H1 (cell line): ENCODE data around the gene RGS17. TPM values are rescaled to one million over a fixed set of nuclear protein-coding genes. Genes with fewer than 3 reads are reported as not detected.

Source experiments
- CTCF ChIA-PET: fragments of 300-600 bp; sonication (Branson Sonifier 250); formaldehyde crosslinking; loops from one replicate; lab custom pipeline; 2021; ENCODE audit not compliant: partially characterized antibody; lab: Charles Lee
- POLR2A ChIA-PET: fragments of 300-600 bp; sonication (Branson Sonifier 250); formaldehyde crosslinking; loops from one replicate; lab custom pipeline; 2021; ENCODE audit warnings: inconsistent platforms; ENCODE audit not compliant: partially characterized antibody; lab: Charles Lee
- DNase-seq, 2 experiments: peaks; one replicate each; pipeline versions ENCODE4 v3.0.0 to v3.0.0-alpha.2; 2010 to 2022; ENCODE audit warnings: low spot score in 2 of 2, low read depth in 1 of 2, mixed read lengths in 1 of 2
- FAIRE-seq: peaks from 2 replicates; lab custom pipeline; 2011; peaks lifted over from hg19 to GRCh38; lab: Jason Lieb, UNC
- H2AFZ ChIP-seq: 2 replicates; pipeline ENCODE4 v1.8.1; 2012; ENCODE audit warnings: low read length, inconsistent platforms
- H2AK5ac ChIP-seq: 2 replicates; pipeline ENCODE4 v1.6.1; 2013; ENCODE audit warnings: low read depth, low read length
- H2BK120ac ChIP-seq: replicated peaks from 2 replicates; pipeline ENCODE3; 2013; ENCODE audit warnings: low read depth, low read length, inconsistent platforms
- H2BK12ac ChIP-seq: 2 replicates; pipeline ENCODE4 v1.6.1; 2013; ENCODE audit warnings: low read depth, low read length
- H2BK15ac ChIP-seq: 2 replicates; pipeline ENCODE4 v1.6.1; 2013; ENCODE audit warnings: low read length
- H2BK20ac ChIP-seq: 2 replicates; pipeline ENCODE4 v1.6.1; 2013; ENCODE audit warnings: low read length
- H2BK5ac ChIP-seq: 2 replicates; pipeline ENCODE4 v1.6.1; 2013; ENCODE audit warnings: low read depth, low read length
- H3K14ac ChIP-seq: 2 replicates; pipeline ENCODE4 v1.6.1; 2013; ENCODE audit warnings: inconsistent platforms; ENCODE audit not compliant: insufficient read length
- H3K18ac ChIP-seq: 2 replicates; pipeline ENCODE4 v1.6.1; 2013; ENCODE audit warnings: low read length; ENCODE audit errors: extremely low read depth
- H3K23ac ChIP-seq: 2 replicates; pipeline ENCODE4 v1.6.1; 2013; ENCODE audit warnings: inconsistent platforms; ENCODE audit not compliant: insufficient read length
- H3K23me2 ChIP-seq: 2 replicates; pipeline ENCODE4 v1.6.1; 2013; ENCODE audit warnings: low read depth, low read length
- H3K27ac ChIP-seq: 2 replicates; pipeline ENCODE4 v1.6.1; 2011; ENCODE audit warnings: low read depth, low read length, inconsistent platforms
- H3K27me3 ChIP-seq, 4 experiments: replicated peaks in 1 of 4; 1 replicate in 1 of 4; 2 replicates in 3 of 4; pipeline versions ENCODE4 v1.6.1 to v1.8.1; 2011 to 2013; ENCODE audit warnings: low read length in 3 of 4, mild to moderate bottlenecking in 3 of 4, inconsistent platforms in 2 of 4, mixed read lengths in 2 of 4, moderate library complexity in 1 of 4; ENCODE audit not compliant: control insufficient read depth in 3 of 4, insufficient read depth in 3 of 4; ENCODE audit errors: extremely low read depth in 1 of 4
- H3K36me3 ChIP-seq, 4 experiments: 2 replicates each; pipeline versions ENCODE4 v1.6.1 to v1.8.1; 2011 to 2013; ENCODE audit warnings: mild to moderate bottlenecking in 4 of 4, low read length in 3 of 4, moderate library complexity in 2 of 4, control low read depth in 1 of 4, inconsistent platforms in 1 of 4; ENCODE audit not compliant: insufficient read depth in 4 of 4, control insufficient read depth in 2 of 4
- H3K4ac ChIP-seq: replicated peaks from 2 replicates; pipeline ENCODE3; 2013; ENCODE audit warnings: low read length, low read depth, mixed read lengths, inconsistent platforms; ENCODE audit not compliant: insufficient read length
- H3K4me1 ChIP-seq, 4 experiments: replicated peaks in 1 of 4; 1 replicate in 1 of 4; 2 replicates in 3 of 4; pipeline versions ENCODE4 v1.6.1 to v1.8.1; 2011 to 2013; ENCODE audit warnings: low read length in 3 of 4, inconsistent platforms in 2 of 4, mixed read lengths in 1 of 4; ENCODE audit not compliant: insufficient read depth in 4 of 4, control insufficient read depth in 3 of 4
- H3K4me2 ChIP-seq, 2 experiments: 2 replicates each; pipeline versions ENCODE4 v1.6.1 to v1.8.1; 2011 to 2013; ENCODE audit warnings: low read depth in 2 of 2, low read length in 2 of 2, control low read depth in 1 of 2, inconsistent platforms in 1 of 2, mild to moderate bottlenecking in 1 of 2; ENCODE audit not compliant: insufficient read depth in 1 of 2
- H3K4me3 ChIP-seq, 4 experiments: fragments of 200-600, 300-600 bp in 1 of 4; sonication (generic), shearing (Covaris generic), sonication (Bioruptor Twin) in 1 of 4; 2 replicates each; pipeline versions ENCODE4 v1.5.1 to v1.8.1; 2011 to 2016; ENCODE audit warnings: low read length in 4 of 4, low read depth in 3 of 4, control low read depth in 2 of 4, inconsistent platforms in 2 of 4, mild to moderate bottlenecking in 2 of 4, mixed read lengths in 1 of 4, moderate library complexity in 1 of 4; ENCODE audit not compliant: insufficient read depth in 2 of 4; ENCODE audit errors: extremely low read depth in 1 of 4
- H3K56ac ChIP-seq: replicated peaks from 2 replicates; pipeline ENCODE3; 2013; ENCODE audit warnings: low read depth, mild to moderate bottlenecking, mixed read lengths, low read length, inconsistent platforms; ENCODE audit not compliant: insufficient read length
- H3K79me1 ChIP-seq: 2 replicates; pipeline ENCODE4 v1.6.1; 2013; ENCODE audit warnings: low read depth, low read length, control low read depth
- H3K79me2 ChIP-seq, 2 experiments: 2 replicates each; pipeline versions ENCODE4 v1.6.1 to v1.8.1; 2012 to 2013; ENCODE audit warnings: low read length in 2 of 2, mild to moderate bottlenecking in 2 of 2, inconsistent platforms in 1 of 2; ENCODE audit not compliant: insufficient read depth in 2 of 2, control insufficient read depth in 1 of 2
- H3K9ac ChIP-seq, 4 experiments: replicated peaks in 1 of 4; 1 replicate in 1 of 4; 2 replicates in 3 of 4; pipeline versions ENCODE4 v1.6.1 to v1.8.1; 2011 to 2013; ENCODE audit warnings: low read depth in 3 of 4, low read length in 3 of 4, control low read depth in 2 of 4, mild to moderate bottlenecking in 2 of 4, moderate library complexity in 2 of 4, inconsistent platforms in 1 of 4; ENCODE audit errors: extremely low read depth in 1 of 4
- H3K9me3 ChIP-seq, 2 experiments: 2 replicates each; pipeline versions ENCODE4 v1.6.1 to v1.8.1; 2012 to 2013; ENCODE audit warnings: mild to moderate bottlenecking in 2 of 2, moderate library complexity in 2 of 2, control low read depth in 1 of 2, inconsistent platforms in 1 of 2, low read depth in 1 of 2, low read length in 1 of 2, mixed read lengths in 1 of 2; ENCODE audit not compliant: insufficient read depth in 2 of 2
- H4K20me1 ChIP-seq, 2 experiments: replicated peaks in 1 of 2; 2 replicates each; pipeline versions ENCODE3 to v1.8.1; 2011 to 2013; ENCODE audit warnings: inconsistent platforms in 2 of 2, low read length in 2 of 2, mild to moderate bottlenecking in 1 of 2; ENCODE audit not compliant: insufficient read depth in 2 of 2, control insufficient read depth in 1 of 2
- H4K5ac ChIP-seq: 2 replicates; pipeline ENCODE4 v1.6.1; 2013; ENCODE audit warnings: low read length, low read depth, mixed read lengths, inconsistent platforms; ENCODE audit not compliant: insufficient read length
- H4K8ac ChIP-seq: 2 replicates; pipeline ENCODE4 v1.8.0; 2013; ENCODE audit warnings: mild to moderate bottlenecking, moderate library complexity, low read length, inconsistent platforms; ENCODE audit not compliant: insufficient read depth; ENCODE audit errors: extremely low read depth
- H4K91ac ChIP-seq: replicated peaks from 2 replicates; pipeline ENCODE3; 2013; ENCODE audit warnings: low read length, mixed read lengths, inconsistent platforms; ENCODE audit not compliant: insufficient read length
- CEBPB ChIP-seq: IDR thresholded peaks from 2 replicates; pipeline ENCODE4 v1.6.1; 2012; ENCODE audit warnings: low read depth, low read length
- RAD21 ChIP-seq, 2 experiments: IDR thresholded peaks in 1 of 2; conservative IDR thresholded peaks in 1 of 2; 2 replicates each; pipeline ENCODE4 v1.6.1; 2011; ENCODE audit warnings: low read depth in 2 of 2, low read length in 2 of 2, improper control_type of control experiment in 1 of 2, inconsistent platforms in 1 of 2, mild to moderate bottlenecking in 1 of 2, moderate library complexity in 1 of 2
- SIX5 ChIP-seq: IDR thresholded peaks from 2 replicates; pipeline ENCODE4 v1.6.1; 2011; ENCODE audit warnings: mild to moderate bottlenecking, low read depth, low read length
- WGBS, 2 experiments: shearing (Covaris generic) in 1 of 2; methylation state at CpG; one replicate each; pipeline versions ENCODE4 v1.1.6 to v1.1.7; 2013 to 2015; ENCODE audit warnings: low lambda C conversion rate in 2 of 2, mixed read lengths in 2 of 2, inconsistent platforms in 1 of 2, low coverage in 1 of 2, missing lambda C conversion rate in 1 of 2; ENCODE audit not compliant: insufficient replicate concordance in 2 of 2, insufficient coverage in 1 of 2, insufficient read length in 1 of 2; ENCODE audit errors: extremely low coverage in 1 of 2, missing lambda C conversion rate in 1 of 2; 5-methylcytosine and 5-hydroxymethylcytosine counted together
- polyA plus RNA-seq, 7 experiments: library from polyadenylated mRNA; depleted of rRNA in 3 of 7; stranded (reverse) in 5 of 7; unstranded in 2 of 7; fragments of >200 nt in 5 of 7; fragments of 200-250 nt in 2 of 7; gene quantifications; 1 replicate in 5 of 7; 2 replicates in 1 of 7; 4 replicates in 1 of 7; pipeline versions ENCODE4 v1.2.1 to v1.2.3, GENCODE V29; 2011 to 2013; ENCODE audit warnings: missing spikeins in 2 of 7, mixed read lengths in 2 of 7
- total RNA-seq: library from RNA; stranded (reverse); fragmentation: NEBNext Ultra II Directional; extraction: Animal tissue kit (Norgen Biotek cat#: 25700); gene quantifications from 2 replicates; pipeline ENCODE4 v1.2.1, GENCODE V29; 2021

Gene RGS17
- total and polyA plus RNA-seq, 2 of the 8 experiments (the other 6 are each of a cell fraction or from before 2014, with no cell fraction given), result 2.0 to 12.2 TPM

GRCh38 chr6:153138930-153139329, 7.8 kb upstream of the RGS17 start:
- Histone ChIP-seq H3K27me3 (no peaks in the 10 kb centered on the region), H3K79me1 (no peaks in the 10 kb centered on the region), H3K23ac (no peak overlapping the region), H3K4me2 (no peak overlapping the region), H2BK20ac (no peak overlapping the region), H3K56ac (no peak overlapping the region), H2AFZ (no peak overlapping the region), H2BK5ac (no peak overlapping the region), H3K27ac (no peak overlapping the region), H2BK120ac (no peak overlapping the region), H3K36me3 (no peaks in the 10 kb centered on the region), H4K20me1 (no peaks in the 10 kb centered on the region), H2BK12ac (no peak overlapping the region), H3K9ac (no peak overlapping the region), H3K18ac (no peak overlapping the region), H2BK15ac (no peak overlapping the region), H4K5ac (no peak overlapping the region), H3K9me3 (no peaks in the 10 kb centered on the region), H4K91ac (no peak overlapping the region), H3K79me2 (no peaks in the 10 kb centered on the region), H2AK5ac (no peak overlapping the region), H3K4me1 (no peaks in the 10 kb centered on the region), H3K14ac (no peak overlapping the region), H3K4me3 (no peak overlapping the region), H4K8ac (no peak overlapping the region), H3K23me2 (no peaks in the 10 kb centered on the region), H3K4ac (no peak overlapping the region)
- 86% methylated on average over 1 of the region's 1 CpG; no CpG with 5 or more reads in 1 of the 2 experiments for WGBS, 2 experiments
- no peak for FAIRE-seq
- ChIA-PET CTCF (no interaction called here), POLR2A (no interaction called here)
- DNase-seq, result no peak
- no peak for TF ChIP-seq CEBPB
- no peak for TF ChIP-seq RAD21 (IDR thresholded peaks at IDR 0.05 in 1 of 2, conservative IDR thresholded peaks at IDR 0.05 in 1 of 2; ENCODE audit: low read depth in 2 of 2, low read length in 2 of 2)
- TF ChIP-seq SIX5, result no peak
